ENCODE results near the gene ZNF500. TPM values are rescaled to one million over a fixed set of nuclear protein-coding genes. Genes with fewer than 3 reads are reported as not detected.

The ZNF500 gene
- total and polyA plus RNA-seq, 8 donors, result 0.45 to 19.3 (median 4.5) TPM

GRCh38 chr16:4801051-4801961 lies 34.3 kb upstream of the ZNF500 start:
- Histone ChIP-seq H3K36me3 (peaks cover 14 to 62% (median 52%) of the 10 kb centered on the region in 4 donors), H3K27ac (peak overlapping the region; percentile 86 to 96 (median 93)), H3K9me3 (no peaks in the 10 kb centered on the region), H3K27me3 (no peaks in the 10 kb centered on the region), H3K4me3 (peak overlapping the region; percentile 69 to 96 (median 90)), H3K4me1 (peaks cover 45 to 64% (median 47%) of the 10 kb centered on the region in 4 donors)
- intact Hi-C loops (cut with DNase I; ENCODE audit: low total_unique reads), result no loop called here
- TF ChIP-seq EP300 (IDR thresholded peaks at IDR 0.05) (no peak), POLR2A (IDR thresholded peaks at IDR 0.05) (no peak), POLR2AphosphoS5 (IDR thresholded peaks at IDR 0.05) (no peak), CTCF (IDR thresholded peaks at IDR 0.05) (no peak)
- peak in 1 of 2 donors; percentile 34 for DNase-seq
- WGBS, 5 donors, result 32 to 49% (median 36%) methylated on average over 8 to 29 of the region's 29 CpGs

GRCh38 chr16:4800290-4801041 lies 33.5 kb upstream of the ZNF500 start:
- Histone ChIP-seq H3K27me3 (no peaks in the 10 kb centered on the region), H3K4me3 (peak overlapping the region in 1 of 4 donors; percentile 96), H3K27ac (peak overlapping the region; percentile 39 to 94 (median 90)), H3K36me3 (peaks cover 10 to 53% (median 43%) of the 10 kb centered on the region in 4 donors), H3K9me3 (no peaks in the 10 kb centered on the region), H3K4me1 (peaks cover 46 to 64% (median 49%) of the 10 kb centered on the region in 4 donors)
- WGBS, 5 donors, result 42 to 57% (median 46%) methylated on average over 12 to 17 of the region's 17 CpGs
- intact Hi-C loops (cut with DNase I; ENCODE audit: low total_unique reads), result no loop called here
- peak; percentile 75 to 84 for DNase-seq
- TF ChIP-seq POLR2A (IDR thresholded peaks at IDR 0.05) (no peak), CTCF (IDR thresholded peaks at IDR 0.05) (no peak), POLR2AphosphoS5 (IDR thresholded peaks at IDR 0.05) (no peak), EP300 (IDR thresholded peaks at IDR 0.05) (no peak)

- Histone ChIP-seq H3K27me3 (no peaks in the 10 kb centered on the region), H3K4me1 (peaks cover 34 to 52% (median 47%) of the 10 kb centered on the region in 4 donors), H3K4me3 (no peak overlapping the region), H3K36me3 (peaks cover 4 to 42% (median 32%) of the 10 kb centered on the region in 4 donors), H3K27ac (peak overlapping the region in 2 of 5 donors; percentile 86 to 94), H3K9me3 (no peaks in the 10 kb centered on the region)
- intact Hi-C loops (cut with DNase I; ENCODE audit: low total_unique reads), result no loop called here
- TF ChIP-seq POLR2A (IDR thresholded peaks at IDR 0.05) (no peak), EP300 (IDR thresholded peaks at IDR 0.05) (no peak), CTCF (IDR thresholded peaks at IDR 0.05) (no peak), POLR2AphosphoS5 (IDR thresholded peaks at IDR 0.05) (no peak)
- 71 to 90% (median 78%) methylated on average over 18 to 19 of the region's 19 CpGs for whole genome bisulfite sequencing, 5 donors
- DNase-seq, result no peak
These were observed 32.4 kb upstream of the ZNF500 start for GRCh38 chr16:4799171-4799855.

- Histone ChIP-seq H3K4me1 (peaks cover 32 to 46% (median 40%) of the 10 kb centered on the region in 4 donors), H3K27ac (no peak overlapping the region), H3K4me3 (no peak overlapping the region), H3K36me3 (peaks cover 4 to 38% (median 29%) of the 10 kb centered on the region in 4 donors), H3K9me3 (no peaks in the 10 kb centered on the region), H3K27me3 (no peaks in the 10 kb centered on the region)
- no peak for DNase-seq
- intact Hi-C loops (cut with DNase I; ENCODE audit: low total_unique reads), result no loop called here
- 84 to 94% (median 91%) methylated on average over 16 of the region's 16 CpGs for WGBS, 5 donors
- no peak for TF ChIP-seq EP300 (IDR thresholded peaks at IDR 0.05)
- no peak for TF ChIP-seq POLR2AphosphoS5 (IDR thresholded peaks at IDR 0.05)
- no peak for TF ChIP-seq CTCF (IDR thresholded peaks at IDR 0.05)
- TF ChIP-seq POLR2A (IDR thresholded peaks at IDR 0.05), result no peak
These were observed 31.5 kb upstream of the ZNF500 start for GRCh38 chr16:4798456-4798855.

All from stomach (tissue), 9 donors.